GM21515 (cell line): ENCODE data around the gene PRDM1.

Source experiments
- ATAC-seq: cut with Tn5 transposase; IDR thresholded peaks from one replicate; pipeline ENCODE4 v1.9.1; 2021; ENCODE audit not compliant: unreplicated experiment

The PRDM1 gene

GRCh38 chr6:106085984-106086813, at the start of gene PRDM1:
Gene PRDM1 (plus strand): TSS chr6:106086336. CDS start chr6:106086554, 218 bp downstream.
- ATAC-seq: peak; percentile 75

- no peak for ATAC-seq
These were observed 49.1 kb upstream of the PRDM1 start for GRCh38 chr6:106037060-106037459.

DNA sequence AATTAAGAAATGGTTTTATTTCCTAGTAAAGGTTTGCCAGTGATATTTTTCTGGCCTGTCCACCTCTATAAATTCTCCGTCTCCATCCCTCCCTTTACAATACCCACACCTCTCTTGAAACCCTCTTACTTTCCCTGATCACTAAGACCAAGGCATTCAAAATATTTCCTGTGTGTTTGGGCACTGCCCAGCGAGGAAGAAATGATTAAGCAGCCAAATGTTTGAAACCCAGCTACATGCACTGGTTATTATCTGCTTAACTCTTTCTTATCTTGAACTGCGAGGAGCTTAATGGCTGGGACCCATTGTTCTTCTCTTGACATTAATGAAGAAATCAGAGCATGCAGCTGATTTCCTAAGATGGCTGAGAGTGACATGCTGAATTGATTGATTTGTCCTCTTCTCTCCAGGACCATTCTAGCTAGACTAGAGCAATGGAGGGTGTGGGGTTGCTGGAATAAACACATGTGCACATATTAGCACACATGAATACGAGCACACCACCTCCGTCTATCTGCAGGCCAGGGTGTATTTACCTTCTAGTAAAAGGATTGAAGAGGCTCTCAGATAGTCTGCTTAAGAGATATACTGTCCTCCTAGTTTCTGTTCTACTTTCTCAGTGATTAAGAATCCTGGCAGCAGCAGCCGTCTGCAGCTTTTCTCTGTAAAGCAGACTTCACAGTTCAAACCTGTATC, 46.1 kb upstream of the PRDM1 start:
- no peak for ATAC-seq

DNA sequence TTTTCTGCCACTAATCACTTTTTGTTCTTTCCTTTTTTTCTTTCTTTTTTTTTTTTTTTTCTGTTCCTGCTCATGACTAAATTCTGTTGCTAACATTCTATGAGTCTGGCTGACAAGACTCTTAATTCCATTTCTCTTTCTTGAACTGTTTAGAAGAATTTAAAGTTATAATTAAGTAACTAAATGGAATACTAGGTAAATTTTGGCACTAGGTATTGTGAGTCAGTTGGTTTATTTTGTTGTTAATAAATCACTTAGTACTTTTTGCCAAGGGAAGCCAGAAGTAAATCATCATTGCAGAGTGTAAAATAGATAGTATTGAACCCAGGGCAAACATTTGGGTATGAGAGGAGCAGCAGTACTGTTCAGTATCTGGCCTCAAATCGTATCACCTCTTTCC, 42.0 kb upstream of the PRDM1 start:
- no peak for ATAC-seq

GRCh38 chr6:106045077-106045476, 41.1 kb upstream of the PRDM1 start:
- no peak for ATAC-seq

DNA sequence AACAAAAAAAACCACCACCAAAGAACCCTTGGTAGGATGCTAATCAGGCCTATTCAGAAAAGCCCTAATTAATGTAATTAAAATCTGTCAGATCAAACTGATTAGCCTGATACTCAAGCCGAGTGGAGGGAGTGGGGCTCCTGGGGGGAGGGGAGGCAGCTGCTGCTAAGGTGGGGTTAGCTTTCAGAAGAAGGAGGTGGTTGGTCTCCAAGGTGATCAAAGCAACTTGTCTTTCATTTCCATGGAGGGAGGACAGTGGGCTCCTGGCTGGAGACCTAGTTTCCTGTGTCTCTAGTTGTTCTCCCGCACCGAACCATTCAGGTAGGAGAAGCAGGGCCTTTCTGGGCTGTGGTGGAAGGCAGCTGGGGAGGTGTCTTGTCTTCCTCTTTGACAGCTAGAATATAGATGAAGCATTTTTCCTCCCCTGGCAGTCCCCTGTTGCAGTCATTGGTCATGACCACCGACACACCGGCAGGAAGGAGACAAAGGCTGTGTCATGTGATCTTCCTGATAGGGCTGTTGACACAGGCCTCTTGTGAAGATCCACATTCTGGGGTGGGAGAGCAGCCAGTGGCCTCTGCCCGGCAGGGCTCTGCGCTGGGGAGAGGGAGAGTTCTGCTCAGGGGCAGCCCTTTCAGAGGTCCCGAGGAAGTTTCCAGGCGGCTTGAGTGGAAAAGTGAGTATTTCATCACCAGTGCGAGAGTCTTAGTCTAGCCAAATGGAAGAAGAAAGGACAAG, 39.9 kb upstream of the PRDM1 start:
- ATAC-seq: no peak

GRCh38 chr6:106046854-106047200, 39.3 kb upstream of the PRDM1 start:
- no peak for ATAC-seq

GRCh38 chr6:106048336-106048735, 37.8 kb upstream of the PRDM1 start:
- ATAC-seq: no peak

GRCh38 chr6:106050538-106050937, 35.6 kb upstream of the PRDM1 start:
- no peak for ATAC-seq

DNA sequence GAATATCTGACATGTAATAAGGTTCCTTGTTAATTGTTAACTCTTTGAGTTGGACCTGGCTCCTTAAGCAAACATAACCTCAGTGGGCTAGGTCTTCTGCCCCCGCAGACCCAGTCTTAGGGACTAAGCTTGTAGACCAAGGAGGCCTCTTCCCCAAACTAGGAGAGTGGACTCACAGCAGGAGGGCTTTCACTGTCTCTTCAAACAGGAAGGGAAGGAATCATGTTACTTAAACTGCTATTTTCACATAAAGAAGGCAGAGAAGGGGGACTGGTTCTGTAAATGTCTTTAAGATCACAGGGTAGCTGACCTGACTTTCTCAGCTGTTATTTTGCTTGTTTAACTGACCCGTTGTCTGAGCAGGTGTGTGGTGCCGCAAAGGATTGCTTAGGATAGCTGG, 34.9 kb upstream of the PRDM1 start:
- no peak for ATAC-seq

DNA sequence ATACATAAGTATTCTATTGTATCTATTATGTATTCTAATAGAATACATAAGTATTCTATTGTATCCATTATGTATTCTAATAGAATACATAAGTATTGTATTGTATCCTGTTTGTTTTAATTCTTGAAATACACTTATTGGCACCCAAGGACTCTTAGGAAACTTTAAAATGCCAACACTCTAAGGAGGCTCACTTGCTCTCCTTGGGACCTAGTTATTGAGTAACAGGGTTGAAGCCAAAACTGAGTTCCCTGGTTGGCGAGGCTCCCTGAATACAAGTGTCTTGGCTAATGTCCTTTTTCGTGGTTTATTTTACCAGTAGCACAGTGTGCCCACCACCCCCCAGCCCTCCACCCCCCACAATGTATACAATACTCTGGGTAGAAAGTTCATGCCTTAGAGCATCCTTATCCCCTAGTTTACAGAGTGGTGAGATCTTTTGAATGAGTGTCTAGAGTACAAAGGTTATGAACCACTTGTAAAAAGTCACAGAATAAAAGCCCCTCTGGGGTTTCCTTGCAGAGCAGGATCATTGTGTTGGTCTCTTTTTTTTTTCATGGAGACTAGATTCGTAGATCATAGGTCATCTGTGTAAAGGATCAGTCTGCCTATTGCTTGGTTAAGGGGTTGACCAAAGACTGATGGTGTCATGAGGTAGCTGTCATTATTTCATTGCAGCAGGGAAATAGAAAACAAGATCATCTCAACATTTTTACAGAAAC, 32.5 kb upstream of the PRDM1 start:
- no peak for ATAC-seq

- ATAC-seq: no peak
These were observed 30.6 kb upstream of the PRDM1 start for GRCh38 chr6:106055489-106055888.

DNA sequence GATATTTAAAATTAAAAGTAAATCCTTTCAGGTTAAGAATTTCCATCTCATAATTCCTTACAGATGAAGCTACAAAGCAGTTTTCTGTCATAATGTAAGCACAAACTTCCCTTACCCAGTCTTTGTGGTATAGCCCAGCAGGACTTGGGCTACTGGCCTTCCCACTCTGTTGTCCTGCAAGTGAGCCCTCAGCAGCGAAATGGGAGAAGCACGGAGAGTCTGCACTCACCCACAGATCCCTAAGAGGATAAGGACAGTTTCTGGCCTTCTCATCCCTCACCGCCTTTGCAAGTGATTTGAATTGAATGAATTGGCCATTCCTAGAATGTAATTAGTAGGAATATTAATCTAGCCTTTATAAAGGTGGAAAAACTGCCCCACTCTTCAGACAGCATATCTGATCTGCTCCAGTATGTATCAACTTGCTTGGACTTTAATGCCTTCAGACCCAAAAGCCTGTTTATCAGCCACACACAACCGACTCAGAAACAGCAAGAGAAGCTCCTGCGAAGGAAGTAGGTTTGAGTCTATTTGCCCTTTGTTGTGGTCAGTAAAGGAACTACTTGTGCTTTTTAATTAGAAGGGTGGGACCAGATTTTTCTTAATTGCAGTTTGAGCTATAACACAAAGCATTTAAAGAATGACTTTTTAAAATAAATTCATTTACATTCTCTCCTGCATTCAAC, 29.9 kb upstream of the PRDM1 start:
- ATAC-seq: no peak

DNA sequence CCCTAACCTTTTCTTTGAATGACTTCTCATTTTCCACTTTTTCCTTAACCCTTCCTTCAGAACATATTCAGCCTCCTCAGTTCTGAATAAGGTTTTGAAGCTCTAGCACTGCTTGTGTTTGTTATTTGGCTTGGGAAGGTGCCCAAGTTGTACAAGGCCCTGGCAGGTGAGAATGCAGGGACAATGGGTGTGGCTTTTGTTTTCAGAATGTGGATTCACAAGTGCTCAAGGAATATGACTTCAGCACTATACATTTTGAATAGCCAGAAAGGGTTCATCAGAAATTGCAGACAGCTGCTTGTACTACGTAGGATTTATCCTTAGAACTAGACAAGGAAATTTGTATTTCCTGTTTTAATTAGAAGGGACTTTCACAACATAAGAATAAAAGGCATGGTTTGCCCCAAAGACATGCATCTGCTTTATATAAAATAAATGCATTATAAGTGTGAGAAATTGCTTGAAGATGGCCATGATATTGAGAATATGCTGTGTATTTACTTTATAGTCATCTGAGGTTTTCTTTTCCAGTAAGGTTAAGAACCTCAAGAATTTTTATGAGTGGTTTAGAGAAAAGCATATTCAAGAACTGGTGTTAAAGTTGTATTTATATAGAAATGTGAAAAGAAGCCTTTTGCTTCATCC, 29.3 kb upstream of the PRDM1 start:
- ATAC-seq: no peak

GRCh38 chr6:106059331-106059730, 26.8 kb upstream of the PRDM1 start:
- ATAC-seq: no peak

GRCh38 chr6:106060167-106060566, 26.0 kb upstream of the PRDM1 start:
- ATAC-seq: no peak

DNA sequence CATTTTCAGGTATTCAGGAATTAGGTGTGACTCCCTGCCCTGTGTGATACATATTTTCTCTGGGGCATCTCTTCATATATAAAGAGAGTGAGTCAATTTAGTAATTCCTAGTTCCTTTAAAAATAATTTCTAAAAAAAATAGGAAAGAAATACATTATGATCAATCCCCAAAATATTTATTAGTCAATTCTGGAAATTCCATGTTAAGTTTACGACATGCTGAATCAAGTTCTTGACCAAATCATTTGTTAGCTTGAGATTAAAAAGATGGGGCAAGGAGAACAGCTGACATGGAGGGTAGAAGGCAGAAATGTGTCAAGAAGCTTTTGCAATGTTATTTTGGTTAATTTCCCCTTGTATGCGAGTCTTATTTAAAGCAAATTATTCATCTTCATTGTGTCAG, 22.7 kb upstream of the PRDM1 start:
- no peak for ATAC-seq

GRCh38 chr6:106064142-106064541, 22.0 kb upstream of the PRDM1 start:
- ATAC-seq: no peak

DNA sequence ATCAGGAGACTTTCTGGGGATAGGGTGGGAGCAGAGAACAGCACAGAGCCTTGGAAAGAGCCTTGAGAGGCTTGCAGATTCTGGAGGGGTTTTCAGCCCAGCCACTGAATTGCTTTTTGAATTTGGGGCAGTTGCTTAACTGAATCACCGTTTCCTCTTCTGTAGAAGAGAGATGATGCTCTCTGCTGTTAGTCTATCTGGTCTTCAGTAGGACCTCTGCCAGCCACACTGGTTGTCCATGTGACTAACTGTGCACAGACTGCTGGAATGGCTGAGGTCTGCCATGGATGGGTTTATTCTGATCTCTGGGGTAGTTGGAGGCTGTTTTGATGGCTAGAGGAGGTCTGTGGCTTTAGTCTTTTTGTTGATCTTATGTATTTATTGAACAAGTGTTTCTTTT, 21.4 kb upstream of the PRDM1 start:
- no peak for ATAC-seq

- ATAC-seq: no peak
These were observed 19.1 kb upstream of the PRDM1 start for GRCh38 chr6:106066989-106067388.
